Neural cell (in vitro differentiated cells): ENCODE measurements around the gene USP25. TPM values are rescaled to one million over a fixed set of nuclear protein-coding genes. Genes with fewer than 3 reads are reported as not detected.

Experiments used
- H2AFZ ChIP-seq: fragments of 200-600, 300-800 bp; sonication (generic), shearing (Covaris generic); 2 replicates; pipeline ENCODE4 v1.6.0; 2014; ENCODE audit warnings: low read depth, mild to moderate bottlenecking, antibody characterized with exemption, low read length, moderate library complexity
- H3F3A ChIP-seq: fragments of 200-600 bp; shearing (Covaris generic); 2 replicates; pipeline ENCODE4 v1.6.1; 2016; ENCODE audit warnings: mild to moderate bottlenecking, moderate library complexity, mixed read lengths, antibody characterized with exemption, low read length; ENCODE audit not compliant: insufficient read depth, poor library complexity, severe bottlenecking
- H3K27ac ChIP-seq: fragments of 200-600, 300-800 bp; sonication (generic), shearing (Covaris generic); 2 replicates; pipeline ENCODE4 v1.5.1; 2014; ENCODE audit warnings: mild to moderate bottlenecking, low read length, moderate library complexity
- H3K27me3 ChIP-seq: fragments of 300-800, 200-600 bp; sonication (generic), shearing (Covaris generic); 2 replicates; pipeline ENCODE4 v1.6.0; 2014; ENCODE audit warnings: mild to moderate bottlenecking, low read depth, low read length, moderate library complexity; ENCODE audit not compliant: insufficient read depth
- H3K36me3 ChIP-seq: fragments of 300-800, 200-600 bp; sonication (generic), shearing (Covaris generic); 2 replicates; pipeline ENCODE4 v1.5.1; 2014; ENCODE audit warnings: mild to moderate bottlenecking, antibody characterized with exemption, low read length, moderate library complexity; ENCODE audit not compliant: insufficient read depth
- H3K4me2 ChIP-seq: fragments of 300-800, 200-600 bp; sonication (generic), shearing (Covaris generic); 2 replicates; pipeline ENCODE4 v1.6.0; 2014; ENCODE audit warnings: mild to moderate bottlenecking, low read length
- H3K4me3 ChIP-seq: fragments of 300-800, 200-600 bp; sonication (generic), shearing (Covaris generic); 2 replicates; pipeline ENCODE4 v1.5.1; 2014; ENCODE audit warnings: mild to moderate bottlenecking, low read length, moderate library complexity
- H3K79me2 ChIP-seq: fragments of 200-600 bp; shearing (Covaris generic); replicated peaks from 2 replicates; pipeline ENCODE4 v1.6.0; 2014; ENCODE audit warnings: mild to moderate bottlenecking, low read length, moderate library complexity; ENCODE audit not compliant: insufficient read depth
- H3K9ac ChIP-seq: fragments of 300-800, 200-600 bp; sonication (generic), shearing (Covaris generic); 2 replicates; pipeline ENCODE4 v1.6.1; 2016; ENCODE audit warnings: mild to moderate bottlenecking, low read length, mixed read lengths
- H3K9me2 ChIP-seq: fragments of 200-600 bp; shearing (Covaris generic); 2 replicates; pipeline ENCODE4 v1.6.1; 2016; ENCODE audit warnings: mild to moderate bottlenecking, low read length, mixed read lengths; ENCODE audit not compliant: insufficient read depth
- H3K9me3 ChIP-seq: fragments of 200-600, 300-800 bp; sonication (generic), shearing (Covaris generic); 2 replicates; pipeline ENCODE4 v1.6.1; 2016; ENCODE audit warnings: mild to moderate bottlenecking, mixed run types, low read length, moderate library complexity, mixed read lengths
- H4K20me1 ChIP-seq: fragments of 200-600 bp; shearing (Covaris generic); 2 replicates; pipeline ENCODE4 v1.6.1; 2016; ENCODE audit warnings: mild to moderate bottlenecking, mixed run types; ENCODE audit not compliant: insufficient read depth
- CTCF ChIP-seq: fragments of 450-650 bp; IDR thresholded peaks from 2 replicates; pipeline ENCODE4 v1.5.1; 2014; ENCODE audit warnings: antibody characterized with exemption, mild to moderate bottlenecking, moderate library complexity; ENCODE audit not compliant: poor library complexity, severe bottlenecking
- EP300 ChIP-seq: fragments of 450-650 bp; conservative IDR thresholded peaks from 2 replicates; pipeline ENCODE4 v1.6.1; 2014; ENCODE audit warnings: antibody characterized with exemption, mild to moderate bottlenecking, moderate library complexity; ENCODE audit not compliant: poor library complexity, severe bottlenecking
- EZH2 ChIP-seq: fragments of 200-600, 300-800 bp; shearing (Covaris generic), sonication (generic); IDR thresholded peaks from 2 replicates; pipeline ENCODE4 v1.6.1; 2014; ENCODE audit warnings: antibody characterized with exemption, low read length, borderline replicate concordance, mild to moderate bottlenecking; ENCODE audit not compliant: insufficient read depth, poor library complexity, severe bottlenecking
- MXI1 ChIP-seq: fragments of 450-650 bp; conservative IDR thresholded peaks from 2 replicates; pipeline ENCODE4 v1.6.1; 2014; ENCODE audit warnings: antibody characterized with exemption, mild to moderate bottlenecking; ENCODE audit not compliant: poor library complexity, severe bottlenecking
- POLR2AphosphoS5 ChIP-seq: IDR thresholded peaks from 2 replicates; pipeline ENCODE4 v1.6.1; 2012
- RAD21 ChIP-seq: fragments of 450-650 bp; conservative IDR thresholded peaks from 2 replicates; pipeline ENCODE4 v1.6.1; 2014; ENCODE audit warnings: antibody characterized with exemption, mild to moderate bottlenecking, moderate library complexity
- SMC3 ChIP-seq: fragments of 450-650 bp; conservative IDR thresholded peaks from 2 replicates; pipeline ENCODE4 v1.6.1; 2014; ENCODE audit warnings: antibody characterized with exemption, mild to moderate bottlenecking, moderate library complexity; ENCODE audit not compliant: poor library complexity
- TAF1 ChIP-seq: IDR thresholded peaks from 2 replicates; pipeline ENCODE4 v1.6.1; 2012; ENCODE audit warnings: low read depth
- polyA plus RNA-seq: library from polyadenylated mRNA; depleted of rRNA; stranded (reverse); fragments of >200 nt; gene quantifications from 2 replicates; pipeline ENCODE4 v1.2.3, GENCODE V29; 2014
- TF ChIP-seq, protein P1 (sequence below): IDR thresholded peaks from 2 replicates; pipeline ENCODE4 v1.6.1; 2012; ENCODE audit warnings: borderline replicate concordance

USP25 gene
- polyA plus RNA-seq, 1 donor from 2014 or later = 19.2 TPM

DNA sequence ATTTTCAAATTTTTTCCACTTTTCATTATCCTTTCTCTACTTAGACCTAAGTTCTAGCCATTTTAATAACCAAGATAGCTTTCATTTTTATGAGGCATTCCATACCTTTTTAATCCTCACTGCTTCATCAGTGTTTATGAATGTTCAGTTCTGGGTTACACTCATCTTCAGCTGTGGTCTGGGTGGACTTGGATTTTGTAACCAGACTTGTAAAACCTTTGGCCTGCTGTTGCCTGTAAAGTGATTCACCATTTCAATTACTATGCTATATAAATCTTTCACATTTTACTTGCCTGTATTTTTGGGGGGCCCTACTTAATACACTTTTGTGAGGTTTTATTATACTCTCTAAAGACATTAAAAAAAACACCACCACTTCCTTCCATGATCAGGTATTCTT lies 46.2 kb downstream of the USP25 start:
- H4K20me1 ChIP-seq = no peaks in the 10 kb centered on the region
- H3K79me2 ChIP-seq = peaks cover 4% of the 10 kb centered on the region
- TF ChIP-seq EZH2 (no peak), SMC3 (no peak), TAF1 (no peak)

GRCh38 chr21:15776818-15777217 lies 47.0 kb downstream of the USP25 start:
- Histone ChIP-seq H3K9me3 (no peaks in the 10 kb centered on the region), H3K79me2 (peaks cover 4% of the 10 kb centered on the region), H3K9me2 (no peaks in the 10 kb centered on the region), H3K9ac (no peak overlapping the region), H3K27ac (no peak overlapping the region), H3K4me3 (no peak overlapping the region), H3K27me3 (no peaks in the 10 kb centered on the region), H3F3A (no peaks in the 10 kb centered on the region), H4K20me1 (no peaks in the 10 kb centered on the region), H3K36me3 (no peaks in the 10 kb centered on the region), H3K4me2 (no peak overlapping the region), H2AFZ (no peak overlapping the region)
- TF ChIP-seq, protein P1, sequence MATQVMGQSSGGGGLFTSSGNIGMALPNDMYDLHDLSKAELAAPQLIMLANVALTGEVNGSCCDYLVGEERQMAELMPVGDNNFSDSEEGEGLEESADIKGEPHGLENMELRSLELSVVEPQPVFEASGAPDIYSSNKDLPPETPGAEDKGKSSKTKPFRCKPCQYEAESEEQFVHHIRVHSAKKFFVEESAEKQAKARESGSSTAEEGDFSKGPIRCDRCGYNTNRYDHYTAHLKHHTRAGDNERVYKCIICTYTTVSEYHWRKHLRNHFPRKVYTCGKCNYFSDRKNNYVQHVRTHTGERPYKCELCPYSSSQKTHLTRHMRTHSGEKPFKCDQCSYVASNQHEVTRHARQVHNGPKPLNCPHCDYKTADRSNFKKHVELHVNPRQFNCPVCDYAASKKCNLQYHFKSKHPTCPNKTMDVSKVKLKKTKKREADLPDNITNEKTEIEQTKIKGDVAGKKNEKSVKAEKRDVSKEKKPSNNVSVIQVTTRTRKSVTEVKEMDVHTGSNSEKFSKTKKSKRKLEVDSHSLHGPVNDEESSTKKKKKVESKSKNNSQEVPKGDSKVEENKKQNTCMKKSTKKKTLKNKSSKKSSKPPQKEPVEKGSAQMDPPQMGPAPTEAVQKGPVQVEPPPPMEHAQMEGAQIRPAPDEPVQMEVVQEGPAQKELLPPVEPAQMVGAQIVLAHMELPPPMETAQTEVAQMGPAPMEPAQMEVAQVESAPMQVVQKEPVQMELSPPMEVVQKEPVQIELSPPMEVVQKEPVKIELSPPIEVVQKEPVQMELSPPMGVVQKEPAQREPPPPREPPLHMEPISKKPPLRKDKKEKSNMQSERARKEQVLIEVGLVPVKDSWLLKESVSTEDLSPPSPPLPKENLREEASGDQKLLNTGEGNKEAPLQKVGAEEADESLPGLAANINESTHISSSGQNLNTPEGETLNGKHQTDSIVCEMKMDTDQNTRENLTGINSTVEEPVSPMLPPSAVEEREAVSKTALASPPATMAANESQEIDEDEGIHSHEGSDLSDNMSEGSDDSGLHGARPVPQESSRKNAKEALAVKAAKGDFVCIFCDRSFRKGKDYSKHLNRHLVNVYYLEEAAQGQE = no peak
- TF ChIP-seq RAD21 (no peak), MXI1 (no peak), SMC3 (no peak), POLR2AphosphoS5 (no peak), CTCF (no peak), EZH2 (no peak), TAF1 (no peak), EP300 (no peak)

More for the DNA sequence above, 46.2 kb downstream of the USP25 start:
- no peaks in the 10 kb centered on the region for H3K9me2 ChIP-seq
- H3F3A ChIP-seq = no peaks in the 10 kb centered on the region
- no peaks in the 10 kb centered on the region for H3K27me3 ChIP-seq
- H3K4me2 ChIP-seq = no peak overlapping the region
- H3K4me3 ChIP-seq = no peak overlapping the region
- no peak overlapping the region for H2AFZ ChIP-seq
- H3K9ac ChIP-seq = no peak overlapping the region
- H3K36me3 ChIP-seq = no peaks in the 10 kb centered on the region
- H3K27ac ChIP-seq = no peak overlapping the region
- H3K9me3 ChIP-seq = no peaks in the 10 kb centered on the region

DNA sequence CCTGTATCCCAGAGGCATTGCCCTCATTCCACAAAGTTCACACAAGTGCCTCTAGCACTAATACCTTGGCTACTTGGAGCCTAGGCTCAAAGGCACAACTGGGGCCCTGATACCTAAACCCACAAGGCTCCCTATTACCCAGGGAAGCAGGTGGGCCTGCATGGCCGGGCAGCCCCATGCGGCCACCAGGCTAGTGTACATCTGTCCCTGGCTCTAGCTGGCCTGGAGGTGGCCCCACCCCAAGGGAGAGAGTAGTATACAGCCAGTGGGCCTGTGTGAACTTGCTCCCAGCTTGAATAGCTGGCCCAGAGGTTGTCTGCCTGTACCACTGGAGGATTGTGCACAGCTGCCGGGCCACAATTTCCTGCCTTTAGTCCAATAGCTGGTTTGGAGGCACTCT lies 52.2 kb downstream of the USP25 start:
- H3K27ac ChIP-seq = no peak overlapping the region
- no peaks in the 10 kb centered on the region for H3K9me2 ChIP-seq

More for the DNA sequence above, 52.2 kb downstream of the USP25 start:
- Histone ChIP-seq H3K79me2 (no peaks in the 10 kb centered on the region), H3K36me3 (no peaks in the 10 kb centered on the region), H3K9ac (no peak overlapping the region), H3K4me2 (no peak overlapping the region), H3K9me3 (peaks cover 5% of the 10 kb centered on the region), H2AFZ (no peak overlapping the region), H3F3A (no peaks in the 10 kb centered on the region), H3K27me3 (no peaks in the 10 kb centered on the region), H3K4me3 (no peak overlapping the region), H4K20me1 (no peaks in the 10 kb centered on the region)
- TF ChIP-seq RAD21 (no peak), TAF1 (no peak), POLR2AphosphoS5 (no peak), SMC3 (no peak), EZH2 (no peak), EP300 (no peak), CTCF (no peak), MXI1 (no peak)
- TF ChIP-seq, protein P1 = no peak
